ENCODE data around the gene CYB5RL.

Gene CYB5RL

GRCh38 chr1:54188291-54188690, 11.5 kb downstream of the CYB5RL start:
- no peak for TF ChIP-seq CTCF (IDR thresholded peaks at IDR 0.05; ENCODE audit: low read depth, low read length)
- no peak overlapping the region for H3K4me3 ChIP-seq (ENCODE audit: low read depth, low read length)

- no peak overlapping the region for H3K4me3 ChIP-seq (ENCODE audit: low read depth, low read length)
- TF ChIP-seq CTCF (IDR thresholded peaks at IDR 0.05; ENCODE audit: low read depth, low read length): no peak
Measured at GRCh38 chr1:54186056-54186455, 13.8 kb downstream of the CYB5RL start.

DNA sequence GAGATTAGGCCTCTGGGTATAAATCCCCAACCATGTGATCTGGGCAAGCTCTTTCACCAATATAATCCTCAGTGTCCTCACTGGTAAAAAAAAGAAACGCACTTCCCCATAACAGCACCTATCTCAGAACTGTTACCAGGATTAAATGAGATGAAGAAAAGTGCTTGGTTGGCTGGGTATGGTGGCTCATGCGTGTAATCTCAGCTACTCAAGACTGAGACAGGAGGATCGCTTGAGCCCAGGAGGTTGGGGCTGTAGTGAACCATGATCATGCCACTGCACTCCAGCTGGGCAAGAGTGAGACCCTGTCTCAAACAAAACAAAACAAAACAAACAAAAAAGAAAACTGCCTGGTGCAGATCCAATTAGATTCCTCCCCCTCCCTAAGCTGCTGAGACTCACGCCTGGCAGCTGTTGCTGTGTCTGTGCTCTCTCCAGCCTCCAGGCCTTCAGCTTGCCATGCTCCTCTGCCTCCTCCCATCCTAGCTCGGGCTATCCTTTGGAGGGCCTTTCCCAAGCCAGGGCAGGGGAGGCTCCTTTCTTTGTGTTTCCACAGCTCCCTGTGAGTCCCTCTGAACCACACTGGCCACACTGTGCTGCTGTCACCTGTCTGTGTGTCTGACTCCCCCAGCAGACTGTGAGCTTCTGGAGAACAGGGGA, 19.0 kb downstream of the CYB5RL start:
- TF ChIP-seq CTCF (IDR thresholded peaks at IDR 0.05; ENCODE audit: low read depth, low read length): no peak
- no peak overlapping the region for H3K4me3 ChIP-seq (ENCODE audit: low read depth, low read length)

GRCh38 chr1:54178296-54179070, 21.3 kb downstream of the CYB5RL start:
- TF ChIP-seq CTCF (IDR thresholded peaks at IDR 0.05; ENCODE audit: low read depth, low read length): no peak
- no peak overlapping the region for H3K4me3 ChIP-seq (ENCODE audit: low read depth, low read length)

GRCh38 chr1:54177726-54178125, 22.1 kb downstream of the CYB5RL start:
- TF ChIP-seq CTCF (IDR thresholded peaks at IDR 0.05; ENCODE audit: low read depth, low read length): no peak
- H3K4me3 ChIP-seq (ENCODE audit: low read depth, low read length): no peak overlapping the region

- no peak for TF ChIP-seq CTCF (IDR thresholded peaks at IDR 0.05; ENCODE audit: low read depth, low read length)
Measured at GRCh38 chr1:54176621-54177327, 23.1 kb downstream of the CYB5RL start.

GRCh38 chr1:54174106-54174505, 25.7 kb downstream of the CYB5RL start:
- no peak for TF ChIP-seq CTCF (IDR thresholded peaks at IDR 0.05; ENCODE audit: low read depth, low read length)
- no peak overlapping the region for H3K4me3 ChIP-seq (ENCODE audit: low read depth, low read length)

More at GRCh38 chr1:54176621-54177327, 23.1 kb downstream of the CYB5RL start:
- no peak overlapping the region for H3K4me3 ChIP-seq (ENCODE audit: low read depth, low read length)
